GM19025 (cell line): Measurements from ENCODE around the gene PHF12.

Experiments
- ATAC-seq: cut with Tn5 transposase; IDR thresholded peaks from one replicate; pipeline ENCODE4 v1.9.1; 2021; ENCODE audit warnings: mild to moderate bottlenecking, low read depth, moderate library complexity; ENCODE audit not compliant: unreplicated experiment

Gene PHF12

DNA sequence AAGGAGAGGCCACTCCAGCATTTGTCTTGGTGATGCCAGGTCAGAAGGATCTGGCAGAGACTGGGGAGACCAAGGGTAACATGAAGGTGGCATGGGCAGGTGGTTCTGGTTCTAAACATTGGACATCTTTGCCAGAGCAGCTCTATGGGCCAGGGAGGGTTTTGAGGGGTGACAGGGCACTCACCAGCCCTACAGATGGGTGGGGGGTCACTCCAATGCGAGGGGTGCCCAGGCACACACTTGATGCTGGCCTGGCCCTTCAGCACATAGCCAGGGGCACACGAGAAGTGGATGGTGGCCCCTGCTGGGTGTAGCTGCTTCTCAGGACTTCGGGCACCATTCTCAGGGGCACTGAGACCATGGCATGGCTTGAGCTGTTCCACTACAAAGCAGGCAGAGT lies 5.5 kb upstream of the PHF12 start:
- ATAC-seq = no peak

DNA sequence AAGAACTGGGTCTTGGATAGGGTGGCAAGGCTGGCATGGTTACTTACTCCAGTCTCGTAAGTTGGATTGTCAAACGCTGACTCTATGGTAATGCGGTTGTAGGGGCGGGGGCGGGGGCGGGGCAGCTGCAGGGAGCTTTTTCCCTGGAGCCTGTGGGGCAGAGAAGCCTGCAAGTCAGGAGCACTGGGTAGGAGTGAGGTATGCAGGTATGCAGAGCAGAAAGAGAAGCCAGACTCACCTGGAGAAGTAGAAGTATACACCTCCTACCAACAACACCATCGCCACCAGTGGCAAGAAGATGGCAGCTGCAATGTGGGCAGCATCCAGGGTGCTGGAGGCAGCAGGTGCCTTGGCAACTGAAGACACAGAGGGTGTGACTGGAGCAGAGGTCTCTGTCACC lies 4.8 kb upstream of the PHF12 start:
- ATAC-seq = no peak

DNA sequence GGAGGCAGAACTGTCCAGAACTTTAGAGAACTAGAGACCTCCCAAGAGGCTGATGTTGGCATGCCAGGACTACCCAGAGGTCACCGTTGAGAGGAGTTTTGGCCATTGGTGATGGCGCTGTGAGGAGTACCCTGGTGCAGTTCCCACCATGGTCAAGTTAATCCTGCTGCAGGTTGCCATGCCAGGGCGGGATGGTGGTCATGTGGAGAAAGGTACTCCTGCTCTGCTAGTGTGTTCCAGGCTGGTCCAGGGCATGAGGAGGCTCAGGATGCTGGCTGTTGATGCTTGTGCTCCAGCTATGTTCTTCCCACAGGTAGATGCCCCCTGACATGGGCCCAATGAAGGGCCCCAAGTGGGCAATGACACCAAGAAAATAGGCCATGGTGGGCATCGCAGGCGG lies 4.1 kb upstream of the PHF12 start:
- ATAC-seq = no peak

DNA sequence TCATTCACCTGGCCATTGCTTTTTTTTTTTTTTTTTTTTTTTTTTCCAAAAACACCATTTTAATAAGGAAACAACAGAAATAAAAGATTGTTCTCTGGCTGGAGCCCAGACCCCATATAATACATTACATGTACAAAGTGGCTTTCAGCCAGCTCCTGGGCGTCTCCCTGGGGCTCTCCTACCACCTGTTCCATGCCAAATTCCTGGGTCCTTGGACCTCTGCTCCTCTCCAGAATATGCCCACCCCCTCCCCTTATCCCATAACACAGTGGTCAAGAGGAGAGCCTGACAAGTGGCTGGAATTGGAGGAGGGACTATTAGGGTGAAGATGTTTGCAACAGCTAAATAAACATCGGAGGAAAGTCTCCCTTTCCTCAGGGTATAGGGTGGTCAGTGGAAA lies 3.6 kb upstream of the PHF12 start:
- ATAC-seq = no peak

DNA sequence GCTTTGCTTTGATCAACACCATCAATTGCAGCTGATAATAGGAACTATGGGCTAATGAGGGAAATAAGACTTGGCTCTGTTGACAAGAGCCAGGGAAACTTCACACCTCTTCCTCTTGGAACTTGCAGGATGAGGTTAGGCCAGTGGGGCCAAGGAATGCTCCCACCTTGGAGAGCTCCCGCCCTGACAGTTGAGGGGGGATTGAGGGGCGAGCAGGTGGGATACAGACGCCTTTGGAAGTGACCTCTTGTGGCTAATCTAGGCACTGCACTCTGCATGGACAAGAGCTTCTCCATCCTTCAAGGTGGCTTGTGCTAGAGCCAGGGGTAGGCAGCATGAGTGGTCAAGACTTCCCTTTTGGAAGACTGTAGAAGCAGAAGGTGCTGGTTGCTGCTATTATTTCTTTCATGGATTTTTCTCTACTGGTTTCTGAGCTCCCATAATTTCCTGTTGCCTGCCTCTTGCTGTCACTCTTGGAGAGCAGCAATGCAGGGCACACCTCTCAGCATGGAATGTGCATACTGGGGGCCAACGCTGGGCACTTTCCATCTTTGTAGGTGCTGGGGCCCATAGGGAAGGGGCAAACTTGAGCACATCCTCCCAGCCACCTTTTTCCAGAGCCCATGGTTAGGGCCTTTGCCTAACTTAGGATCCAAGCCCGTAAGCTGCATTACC lies 2.3 kb upstream of the PHF12 start:
- no peak for ATAC-seq

DNA sequence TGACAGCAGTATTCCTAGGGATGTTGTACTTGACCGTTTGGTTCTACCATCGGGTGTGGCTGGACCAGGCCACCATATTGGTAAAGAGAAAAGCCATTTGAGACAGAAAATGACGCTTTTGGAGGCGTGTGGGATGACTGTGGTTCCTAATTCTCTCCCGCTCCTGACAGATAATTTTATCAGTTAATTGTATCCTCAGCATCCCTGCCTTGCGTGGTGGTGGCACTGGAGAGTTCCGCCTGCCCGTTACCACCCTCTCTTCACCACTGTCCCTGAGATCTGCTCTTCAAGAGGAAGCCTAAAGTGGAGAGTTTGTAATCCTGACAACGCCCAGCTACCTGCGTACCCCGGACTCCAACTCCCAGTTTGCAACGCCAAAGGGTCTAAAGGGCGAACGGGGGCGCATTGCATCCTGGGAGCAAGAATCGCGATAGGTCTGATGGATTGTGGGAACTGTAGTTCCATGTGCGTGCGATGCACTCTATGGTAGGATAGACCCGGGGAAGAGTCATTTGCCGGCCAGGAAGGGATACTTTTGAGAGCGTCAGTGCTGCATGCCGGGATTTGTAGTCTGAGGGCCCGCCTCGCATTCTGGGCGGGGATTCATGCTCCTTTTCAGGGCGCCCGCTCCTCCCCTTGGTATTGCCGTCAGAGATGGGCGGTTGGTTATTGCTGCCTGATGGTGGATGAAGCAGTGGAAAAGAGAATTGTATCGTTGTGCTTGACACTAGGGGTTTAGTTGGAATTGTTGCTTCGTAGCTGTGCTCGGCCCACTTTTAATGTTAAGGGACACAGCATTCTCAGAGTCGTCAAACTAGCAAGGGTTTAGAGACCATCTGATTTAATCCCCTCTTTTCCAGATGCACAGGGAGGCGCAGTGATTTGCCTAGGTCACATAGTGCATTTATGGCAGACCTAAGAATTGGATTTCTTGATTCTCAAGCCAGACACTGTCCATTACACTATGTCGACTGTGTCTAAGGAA lies 965 bp upstream of the PHF12 start:
- ATAC-seq = peak; percentile 53

DNA sequence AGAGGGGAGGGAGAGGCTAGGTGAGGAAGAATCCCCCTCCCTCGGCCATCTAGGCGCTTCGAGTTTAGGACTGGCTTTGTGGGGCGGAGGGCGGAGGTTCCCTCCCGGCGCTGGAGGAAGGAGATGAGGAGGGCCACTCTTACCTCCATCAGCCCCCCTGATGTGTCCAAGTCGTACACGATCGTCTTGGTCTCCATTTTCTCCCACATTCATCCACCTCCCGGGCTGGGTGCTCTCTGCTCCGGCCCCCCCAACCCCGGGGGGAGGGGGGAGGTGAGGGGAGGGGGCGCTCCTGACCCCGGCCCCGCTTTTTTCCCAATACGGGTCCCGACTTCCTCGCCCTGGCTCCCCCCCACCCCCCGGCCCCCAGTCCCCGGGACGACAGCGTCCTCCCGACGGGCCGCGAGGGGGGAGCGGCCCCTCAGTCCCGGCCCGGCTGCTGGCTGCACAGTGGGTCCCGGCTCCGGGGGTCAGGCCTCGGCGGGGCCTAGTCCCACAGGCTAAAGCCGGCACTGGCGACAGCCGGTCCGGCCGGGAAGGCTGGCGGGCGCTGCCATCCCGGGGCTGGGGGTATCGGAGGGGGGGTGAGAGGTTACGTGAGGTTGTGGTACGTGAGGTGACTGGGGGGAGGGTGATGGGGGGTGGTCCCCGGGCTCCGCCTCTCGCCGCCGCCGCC lies 428 bp downstream of the PHF12 start:
- no peak for ATAC-seq

DNA sequence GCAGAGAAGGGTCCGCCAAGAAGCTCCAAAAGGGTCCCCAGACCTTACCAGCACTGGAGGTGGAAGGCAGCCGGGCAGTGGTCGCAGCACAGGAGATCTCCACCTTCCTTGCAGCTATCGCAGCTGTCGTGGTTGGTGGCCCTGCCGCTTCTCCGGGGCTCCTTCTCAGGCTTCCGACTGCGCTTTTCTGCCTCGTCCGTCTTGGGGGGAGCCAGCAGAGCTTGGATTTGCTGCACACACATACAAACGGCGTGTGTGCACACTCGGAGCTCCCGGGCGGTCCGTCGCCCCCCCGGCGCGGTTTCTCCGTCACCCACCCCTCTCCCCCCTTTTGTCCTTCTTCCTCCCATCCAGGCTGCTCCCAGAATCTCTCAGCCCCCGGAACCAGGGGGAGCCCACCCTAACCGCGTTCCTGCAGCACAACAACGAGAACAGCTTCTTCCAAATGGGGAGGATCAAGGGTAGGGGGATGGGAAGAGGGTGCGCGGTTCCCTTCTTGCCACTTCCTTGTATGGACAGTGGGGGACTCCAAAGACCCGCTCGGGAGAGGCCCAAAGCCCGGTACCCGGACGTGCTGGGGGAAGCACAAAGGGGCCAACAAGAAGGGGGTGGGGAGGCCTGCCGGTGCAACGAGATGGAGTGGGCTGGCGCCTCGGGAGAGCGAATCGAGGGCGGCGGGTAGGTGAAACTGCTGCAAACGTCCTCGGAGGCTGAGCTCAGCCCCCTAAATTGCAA lies 1.1 kb downstream of the PHF12 start:
- ATAC-seq = no peak

DNA sequence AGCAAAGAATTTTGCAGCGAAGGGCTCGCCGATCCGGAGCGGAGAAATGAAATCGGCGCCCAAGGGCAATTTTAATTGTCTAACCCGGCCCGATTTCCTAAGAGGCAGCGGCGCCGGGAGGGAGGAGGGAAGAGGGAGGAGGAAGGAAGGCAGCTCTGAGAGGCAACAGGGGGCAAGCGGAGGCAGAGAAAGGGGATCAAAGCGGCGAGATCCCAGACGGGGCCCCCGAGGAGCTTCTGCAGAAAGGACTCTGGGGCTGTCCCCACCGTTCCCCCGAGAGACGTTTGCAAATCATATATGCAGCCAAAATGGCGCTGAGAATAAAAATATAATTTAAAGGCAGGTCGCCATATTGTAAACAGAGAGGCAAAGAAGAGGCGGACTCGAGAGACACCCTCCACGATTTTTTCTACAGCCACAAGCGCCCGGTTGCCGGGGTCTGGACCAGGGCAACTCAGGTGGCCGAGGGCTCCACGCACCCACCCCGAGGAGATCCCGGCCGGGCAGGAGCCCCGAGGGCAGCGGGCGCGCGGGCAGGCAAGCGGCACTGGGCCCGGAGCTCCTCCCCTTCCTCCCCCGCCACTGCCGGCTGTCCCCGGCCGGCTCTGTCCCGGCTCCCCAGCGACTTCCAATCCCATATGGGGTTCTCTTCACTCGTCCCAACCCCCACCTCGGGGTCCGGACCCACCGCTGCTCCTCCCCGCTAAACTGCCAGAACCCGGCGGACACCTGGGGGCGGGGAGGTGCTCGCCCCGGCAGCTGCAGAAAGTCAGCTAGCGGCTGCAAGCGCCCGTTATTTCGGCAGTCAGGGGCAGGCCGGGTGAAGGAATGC lies 1.9 kb downstream of the PHF12 start:
- no peak for ATAC-seq

DNA sequence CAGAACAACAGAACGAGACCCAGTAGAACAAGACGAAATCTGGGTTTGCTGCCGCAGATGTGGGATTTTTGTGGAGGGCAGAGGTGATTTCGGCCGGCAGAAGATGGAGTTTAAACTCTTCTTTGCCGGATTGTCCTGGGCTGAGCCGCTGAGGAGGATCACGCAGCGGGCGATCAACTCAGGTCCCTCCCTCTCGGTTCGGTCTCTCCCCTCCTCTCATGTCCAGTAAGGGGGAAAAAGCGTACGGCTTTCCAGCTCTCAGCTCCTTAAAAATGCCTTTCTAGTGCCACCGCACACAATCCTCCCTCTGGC lies 2.5 kb downstream of the PHF12 start:
- ATAC-seq = no peak

DNA sequence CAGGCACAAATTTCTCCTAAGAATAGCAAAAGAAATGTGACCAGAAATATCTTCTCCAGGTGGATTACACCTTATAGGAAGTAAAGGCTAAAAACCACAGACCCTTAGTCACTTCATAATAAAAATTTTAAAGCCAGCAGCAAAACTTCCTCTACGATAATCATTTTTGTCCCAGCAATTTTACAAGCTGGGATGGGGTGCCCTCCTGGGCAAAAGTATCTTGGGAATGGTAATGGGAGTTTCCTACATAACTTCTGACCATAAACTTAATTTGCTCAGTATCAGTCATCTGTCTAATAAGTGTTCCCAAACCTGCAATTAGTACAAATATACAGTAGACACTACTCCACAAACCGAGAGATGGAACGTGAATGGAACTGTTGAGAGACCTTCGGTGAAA lies 3.0 kb downstream of the PHF12 start:
- ATAC-seq = no peak

DNA sequence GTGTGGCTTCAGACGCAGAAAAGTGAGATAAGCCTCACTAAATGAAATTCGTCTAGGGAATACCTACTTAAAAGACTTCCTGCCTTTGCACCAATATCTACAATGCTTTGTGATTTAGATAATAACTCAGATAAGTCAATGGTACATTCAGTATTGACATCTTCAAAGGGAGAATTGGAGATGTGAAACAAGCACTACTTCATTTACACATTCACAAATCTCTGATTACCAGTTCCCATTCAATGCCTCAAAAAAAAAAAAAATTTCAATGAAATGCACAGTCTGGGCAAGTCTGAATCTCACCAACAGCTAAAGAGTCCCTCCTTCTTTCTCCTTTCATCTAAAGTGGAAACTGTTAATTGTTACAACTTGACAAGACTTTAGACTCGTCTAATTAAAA lies 3.7 kb downstream of the PHF12 start:
- ATAC-seq = no peak

DNA sequence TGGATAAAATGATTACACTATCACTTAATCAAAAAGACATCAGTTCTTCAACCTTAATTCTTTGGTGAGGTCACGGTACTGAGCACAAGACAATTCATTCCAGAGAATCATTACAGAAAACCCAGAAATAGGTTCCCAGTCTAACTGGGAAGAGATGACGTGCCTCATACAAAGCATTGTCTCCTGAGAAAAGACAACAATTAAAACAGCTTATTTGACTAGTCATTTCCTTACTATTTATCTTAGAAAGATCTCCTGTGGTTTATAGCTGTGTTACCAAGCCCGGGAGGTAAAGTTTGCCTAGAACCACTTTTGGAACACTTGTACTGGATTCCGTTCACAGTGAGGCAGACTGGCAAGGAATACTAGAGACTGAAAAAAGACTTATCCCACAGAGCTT lies 5.1 kb downstream of the PHF12 start:
- ATAC-seq = no peak

DNA sequence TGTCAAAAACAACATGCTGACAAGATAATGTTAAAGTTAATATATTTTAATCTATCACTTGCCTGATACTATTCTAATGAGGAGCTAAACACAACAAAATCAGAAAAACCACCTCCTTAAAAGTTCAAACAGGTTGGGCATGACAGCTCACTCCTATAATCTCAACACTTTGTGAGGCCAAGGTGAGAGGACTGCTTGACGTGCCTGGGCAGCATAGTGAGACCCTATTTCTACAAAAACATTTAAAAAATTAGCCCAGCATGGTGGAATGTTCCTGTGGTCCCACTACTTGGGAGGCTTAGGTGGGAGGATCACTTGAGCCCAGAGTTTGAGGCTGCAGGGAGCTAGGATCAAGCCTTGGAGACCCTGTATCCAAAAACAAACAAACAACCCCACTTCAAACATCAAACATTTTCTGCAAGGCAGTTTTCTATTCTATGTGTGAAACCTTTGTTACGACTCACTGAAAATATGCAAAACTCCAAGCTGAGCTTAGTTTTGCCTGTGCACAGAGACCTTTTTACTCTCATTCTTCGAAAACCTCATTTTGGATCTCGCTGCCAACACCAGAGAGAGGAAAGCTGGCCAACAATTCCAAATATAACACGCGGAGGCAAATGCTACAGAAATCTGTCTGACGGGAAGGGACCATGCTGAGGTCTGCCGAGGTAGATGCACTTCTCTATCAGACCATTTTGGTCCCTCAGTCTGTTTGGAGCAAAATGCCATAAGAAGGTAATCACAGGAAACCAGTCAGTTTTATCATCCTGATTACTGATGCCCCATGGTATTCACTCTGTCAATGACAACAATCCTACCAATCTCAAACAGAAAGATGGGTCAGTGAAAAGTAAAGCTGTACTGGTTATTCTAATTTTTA lies 6.2 kb downstream of the PHF12 start:
- ATAC-seq = no peak

DNA sequence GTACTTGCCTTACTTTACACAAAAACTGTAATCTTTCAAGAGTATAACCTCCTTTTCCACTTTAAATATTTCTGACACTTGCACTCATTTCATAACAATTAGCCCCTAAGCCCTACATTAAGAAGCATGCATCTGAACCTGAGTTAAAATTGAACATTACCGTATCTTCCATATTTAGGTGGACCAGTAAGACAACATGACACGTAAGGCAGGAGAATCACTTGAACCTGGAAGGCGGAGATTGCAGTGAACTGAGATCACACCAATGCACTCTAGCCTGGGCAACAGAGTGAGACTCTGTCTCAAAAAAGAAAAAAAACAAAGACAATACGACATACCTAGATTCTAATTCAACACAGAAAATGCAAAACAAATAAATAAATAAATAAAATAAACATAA lies 7.0 kb downstream of the PHF12 start:
- ATAC-seq = no peak

DNA sequence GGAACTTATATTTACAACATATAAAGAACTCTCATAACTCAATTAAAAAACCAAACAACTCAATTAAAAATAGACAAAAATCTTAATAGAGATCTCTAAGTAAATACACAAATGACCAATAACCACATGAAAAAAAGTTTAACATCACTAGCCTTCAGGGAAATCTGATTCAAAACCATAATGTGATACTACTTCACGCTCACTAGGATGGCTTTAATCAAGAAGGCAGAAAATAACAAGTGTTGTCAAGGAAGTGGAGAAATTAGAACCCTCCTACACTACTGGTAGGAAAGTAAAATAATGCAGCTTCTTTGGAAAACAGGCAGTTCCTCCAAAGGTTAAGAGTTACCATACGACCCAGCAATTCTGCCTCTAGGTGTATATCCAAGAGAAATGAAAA lies 8.4 kb downstream of the PHF12 start:
- no peak for ATAC-seq

DNA sequence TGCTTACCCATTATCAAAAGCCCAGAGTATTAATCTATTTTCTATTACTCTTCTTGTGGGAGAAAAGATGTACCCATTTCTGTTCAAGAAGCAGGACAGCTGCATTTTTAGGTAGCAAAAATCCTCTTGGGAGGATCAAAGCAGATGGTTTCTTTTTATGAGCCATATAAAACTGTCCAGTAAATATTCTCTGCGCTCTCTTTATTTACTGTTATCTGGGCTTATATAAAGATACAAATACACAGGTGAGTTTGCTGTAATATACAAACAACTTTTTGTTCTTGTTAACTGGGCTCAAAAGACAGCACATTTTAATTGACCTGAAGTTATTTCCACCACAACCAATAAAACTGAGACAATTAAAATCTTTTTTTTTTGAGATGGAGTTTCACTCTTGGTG lies 10.1 kb downstream of the PHF12 start:
- ATAC-seq = no peak

DNA sequence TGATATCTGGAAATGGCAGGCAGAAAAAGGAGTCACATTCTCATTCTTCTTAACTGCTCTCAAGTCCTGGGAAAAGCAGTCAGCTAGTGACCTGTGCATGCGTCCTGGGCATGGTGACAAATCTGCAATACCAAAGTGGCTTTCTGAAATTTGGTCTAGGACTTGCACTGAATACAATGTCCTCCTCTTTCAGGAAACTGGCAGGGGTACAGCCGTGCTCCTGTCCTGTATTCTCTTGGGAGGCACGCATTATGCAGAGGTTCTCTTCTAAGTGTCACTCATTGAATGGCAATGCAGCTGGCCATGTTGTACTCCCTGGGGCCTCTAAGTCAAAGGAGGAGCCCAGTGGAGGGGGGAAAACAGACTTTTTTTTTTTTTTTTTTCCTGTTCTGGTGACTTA lies 10.6 kb downstream of the PHF12 start:
- ATAC-seq = no peak

DNA sequence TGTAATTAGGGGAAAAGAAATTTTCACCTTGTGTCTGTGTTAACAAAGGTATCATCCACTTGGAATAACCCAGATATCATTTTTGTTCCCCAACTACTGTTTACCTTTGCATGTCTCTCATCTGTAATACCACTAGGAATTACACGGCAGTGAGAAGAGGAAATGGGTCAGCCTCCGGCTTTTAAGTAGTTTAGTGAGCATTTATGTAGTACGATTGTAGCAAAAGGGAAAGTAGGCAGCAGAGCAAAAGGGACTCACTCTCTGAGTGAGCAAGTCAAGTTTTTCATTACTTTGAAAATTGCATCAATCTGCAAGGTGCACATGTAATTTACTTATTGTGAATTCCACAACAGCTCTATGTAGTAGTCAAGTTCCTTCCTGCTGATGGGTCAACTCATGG lies 11.2 kb downstream of the PHF12 start:
- ATAC-seq = no peak
